Dedifferentiated amniotic fluid mesenchymal stem cell (primary cell): ENCODE data around the gene SNTA1.
"Not testable (repeated sequence)": the region's sequence is repeated elsewhere in the genome, so short reads cannot be mapped to it uniquely, and the experiment has no call there.

ENCODE experiments used
- DNase-seq: peaks from one replicate; pipeline ENCODE4 v3.0.0-alpha.2; 2016; ENCODE audit errors: extremely low spot score

SNTA1 gene

DNA sequence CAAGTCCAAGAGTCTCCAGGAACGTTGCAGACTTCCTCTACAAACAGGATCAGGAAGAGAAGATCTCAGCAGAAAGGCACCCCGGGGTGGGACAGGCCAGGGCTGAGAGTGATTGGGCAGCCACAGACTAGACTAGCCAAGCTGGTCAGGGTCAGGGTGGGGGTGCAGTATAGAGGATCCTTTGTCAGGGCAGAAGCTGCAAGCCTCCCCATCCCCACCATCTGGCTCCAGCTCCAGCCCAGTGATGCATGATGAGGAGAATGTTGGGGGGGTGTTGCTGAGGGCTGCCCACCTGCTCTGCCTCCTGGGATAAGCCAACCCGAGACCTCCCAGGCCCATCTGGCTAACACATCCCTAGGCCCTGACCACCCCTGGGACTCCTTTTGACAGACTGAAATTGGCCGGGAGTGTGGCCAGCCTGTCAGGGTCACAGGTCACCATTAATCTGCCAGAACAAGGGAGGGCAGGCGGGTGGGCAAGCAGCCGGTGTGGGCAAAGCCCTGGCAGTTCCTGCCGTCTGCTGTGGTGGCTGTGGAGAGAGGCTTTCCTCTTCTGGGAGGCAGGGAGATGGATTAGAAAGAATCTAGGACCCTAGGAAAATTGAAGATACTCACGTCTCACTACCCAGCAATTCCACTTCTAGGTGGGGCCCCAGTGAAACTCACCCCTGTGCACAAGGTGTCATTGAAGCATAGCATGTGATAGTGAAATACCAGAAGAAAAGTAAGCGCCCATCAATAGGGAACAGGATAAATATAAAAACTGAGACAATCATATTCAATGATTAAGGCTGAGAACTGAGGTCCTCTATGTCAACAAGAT, 22.1 kb upstream of the SNTA1 start:
- no peak for DNase-seq

DNA sequence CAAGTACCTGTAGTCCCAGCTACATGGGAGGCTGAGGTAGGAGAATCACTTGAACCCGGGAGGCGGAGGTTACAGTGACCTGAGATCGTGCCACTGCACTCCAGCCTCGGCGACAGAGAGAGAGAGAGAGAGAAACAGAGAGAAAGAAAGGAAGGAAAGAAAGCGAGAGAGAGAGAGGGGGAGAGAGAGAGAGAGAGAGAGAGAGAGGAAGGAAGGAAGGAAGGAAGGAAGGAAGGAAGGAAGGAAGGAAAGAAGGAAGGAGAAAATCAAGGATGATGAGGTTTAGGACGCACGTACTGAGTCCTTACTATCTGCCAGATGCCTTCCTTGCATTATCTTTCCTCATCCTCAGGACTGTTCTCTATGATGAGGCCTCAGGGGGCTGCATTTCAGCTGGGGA, 21.2 kb upstream of the SNTA1 start:
- DNase-seq, result not testable (repeated sequence)

DNA sequence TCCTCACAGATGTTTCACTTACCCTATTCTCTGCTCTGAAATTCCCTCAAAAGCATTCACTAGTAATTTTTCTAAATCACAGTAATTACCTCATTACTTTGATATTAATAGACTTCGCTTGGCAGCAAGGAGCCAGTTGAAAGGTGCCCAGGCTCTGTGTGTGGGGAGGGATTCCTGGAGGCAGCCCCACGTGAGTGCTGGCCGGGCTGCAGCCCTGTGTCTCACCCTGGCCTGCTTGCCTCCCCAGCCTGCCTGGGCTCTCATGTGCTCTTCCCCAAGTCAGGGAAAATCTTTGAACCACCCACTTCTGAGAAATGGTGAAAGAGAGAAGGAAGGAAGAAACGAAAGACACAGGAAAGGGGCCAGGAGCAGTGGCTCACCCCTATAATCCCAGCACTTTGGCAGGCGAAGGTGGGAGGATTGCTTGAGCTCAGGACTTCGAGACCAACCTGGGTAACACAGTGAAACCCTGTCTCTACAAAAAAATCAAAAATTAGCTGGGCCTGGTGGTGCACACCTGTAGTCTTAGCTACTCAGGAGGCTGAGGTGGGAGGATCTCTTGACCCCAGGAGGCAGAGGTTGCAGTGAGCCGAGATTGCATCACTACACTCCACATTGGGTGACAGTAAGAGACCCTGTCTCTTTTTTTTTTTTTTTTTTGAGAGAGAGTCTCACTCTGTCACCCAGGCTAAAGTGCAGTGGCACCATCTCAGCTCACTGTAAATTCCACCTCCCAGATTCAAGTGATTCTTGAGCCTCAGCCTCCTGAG, 20.0 kb upstream of the SNTA1 start:
- no peak for DNase-seq

DNA sequence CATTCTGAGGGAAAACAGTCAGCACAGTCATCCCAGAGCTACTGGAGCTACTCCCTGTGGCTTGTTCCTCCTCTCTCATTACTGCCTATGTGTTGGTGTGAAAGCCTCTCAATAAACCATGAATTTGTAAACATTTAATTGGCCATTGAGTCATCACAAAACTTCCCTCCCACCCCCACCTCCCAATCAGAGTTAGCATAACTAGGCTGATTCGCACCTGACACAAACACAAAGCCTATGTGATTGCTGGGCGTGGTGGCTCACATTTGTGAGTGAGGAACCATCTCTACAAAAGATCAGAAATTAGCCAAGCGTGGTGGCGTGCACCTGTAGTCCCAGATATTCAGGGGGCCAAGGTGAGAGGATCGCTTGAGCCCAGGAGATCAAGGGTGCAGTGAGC, 17.1 kb upstream of the SNTA1 start:
- no peak for DNase-seq

DNA sequence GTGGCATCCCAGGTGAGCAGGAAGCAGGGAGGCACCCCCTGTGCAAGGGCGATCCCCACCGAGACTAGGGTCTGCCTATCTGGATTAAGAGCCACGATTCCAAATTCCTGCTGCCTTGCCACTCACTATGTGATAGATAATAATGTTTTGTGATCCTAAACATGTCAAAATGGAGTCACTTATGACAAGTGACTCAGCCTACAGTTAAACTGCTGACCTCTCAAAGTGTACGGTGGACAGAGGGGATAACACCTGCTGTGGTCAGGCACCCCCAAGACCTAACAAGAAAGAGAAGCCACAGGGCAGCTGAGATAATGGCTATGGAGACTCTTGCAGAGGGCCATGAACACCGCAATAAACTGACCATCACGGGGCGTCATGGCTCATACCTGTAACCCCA, 16.0 kb upstream of the SNTA1 start:
- no peak for DNase-seq

- DNase-seq, result peak; percentile 63
Observed at GRCh38 chr20:33456916-33457642, 13.5 kb upstream of the SNTA1 start.

GRCh38 chr20:33450867-33451266, 7.3 kb upstream of the SNTA1 start:
- no peak for DNase-seq

- DNase-seq, result no peak
Observed at GRCh38 chr20:33445881-33446625, 2.5 kb upstream of the SNTA1 start.

- DNase-seq, result no peak
Observed at GRCh38 chr20:33444797-33445560, 1.4 kb upstream of the SNTA1 start.

GRCh38 chr20:33443006-33443511, 504 bp downstream of the SNTA1 start:
- DNase-seq, result no peak

DNA sequence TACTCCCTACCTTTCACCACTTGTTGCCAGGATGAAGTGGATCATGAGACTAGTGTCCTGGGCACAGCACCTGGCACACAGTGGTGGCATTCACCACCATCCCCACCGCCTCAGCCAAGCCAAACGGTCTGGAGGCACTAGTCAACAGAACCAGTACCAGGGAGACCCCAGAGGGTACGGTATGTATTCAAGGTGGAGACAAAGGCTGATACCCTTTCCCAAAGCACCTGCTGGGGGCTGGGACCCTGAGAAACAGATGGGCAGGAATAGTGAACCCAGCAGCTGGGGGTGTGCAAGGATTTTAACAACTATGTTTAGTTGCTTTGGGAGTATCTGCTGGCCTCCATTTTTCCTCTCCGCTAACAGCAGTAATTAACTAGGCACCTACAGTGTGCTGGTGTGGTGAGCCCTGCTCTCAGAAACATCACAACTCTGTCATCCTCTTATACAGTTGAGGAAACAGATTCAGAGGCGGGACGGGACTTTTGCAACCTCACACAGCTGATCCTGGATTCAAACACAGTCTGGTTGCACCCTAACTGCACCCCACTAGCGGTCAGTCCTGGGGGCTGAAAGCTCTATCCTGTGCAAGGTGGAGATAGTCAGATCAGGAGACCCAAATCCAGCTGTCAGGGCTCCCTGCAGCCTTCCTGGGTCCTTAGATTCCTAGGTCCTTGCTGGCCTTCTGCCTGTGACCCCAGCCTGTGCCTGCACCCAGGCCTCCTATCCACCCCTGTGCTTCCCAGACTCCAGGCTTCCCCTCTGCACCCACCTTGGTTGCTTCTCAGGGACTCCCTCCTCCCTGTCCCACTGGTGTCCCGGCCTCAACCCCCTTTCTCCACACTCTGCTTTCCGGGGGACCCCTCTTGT, 1.2 kb downstream of the SNTA1 start:
- DNase-seq, result no peak

DNA sequence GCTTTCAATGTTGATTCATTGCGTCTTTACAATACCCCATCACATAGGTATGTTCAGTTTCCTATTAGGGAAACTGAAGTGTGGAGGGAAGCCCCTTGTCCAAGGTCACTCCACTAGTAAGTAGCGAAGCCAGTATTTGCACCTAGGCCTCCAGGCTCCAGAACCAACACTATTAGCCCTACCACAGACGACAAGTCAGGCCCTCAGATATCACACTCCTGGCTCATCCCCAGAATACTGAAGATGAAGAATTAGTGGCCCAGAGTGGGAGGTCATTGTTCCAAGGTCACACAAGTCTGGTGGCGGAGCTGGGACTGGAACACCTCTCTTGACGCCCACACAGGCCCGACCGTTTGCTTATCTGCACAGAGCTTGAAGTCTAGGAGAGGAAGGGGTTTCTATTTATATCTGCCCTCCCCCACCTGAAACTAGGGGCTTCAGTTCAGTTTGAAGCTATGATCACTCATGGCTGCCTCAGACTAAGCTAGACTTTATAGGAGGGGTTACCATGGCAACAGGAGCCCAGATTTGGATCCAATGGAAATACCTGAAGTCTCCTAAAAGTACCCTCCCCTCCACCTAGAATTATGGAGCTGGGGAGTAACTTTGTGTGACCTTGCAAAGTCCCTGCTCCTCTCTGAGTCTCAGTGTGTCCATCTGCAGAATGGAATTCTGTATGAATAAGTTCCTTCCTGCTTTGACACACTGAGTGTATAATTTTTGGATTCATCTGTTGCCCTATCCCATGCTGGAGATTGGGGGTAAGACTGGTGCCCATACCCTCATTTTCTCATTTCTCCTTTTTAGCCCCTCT, 2.2 kb downstream of the SNTA1 start:
- no peak for DNase-seq

GRCh38 chr20:33440562-33440961, 3.0 kb downstream of the SNTA1 start:
- not testable (repeated sequence) for DNase-seq

GRCh38 chr20:33438481-33438880, 5.1 kb downstream of the SNTA1 start:
- DNase-seq, result no peak

DNA sequence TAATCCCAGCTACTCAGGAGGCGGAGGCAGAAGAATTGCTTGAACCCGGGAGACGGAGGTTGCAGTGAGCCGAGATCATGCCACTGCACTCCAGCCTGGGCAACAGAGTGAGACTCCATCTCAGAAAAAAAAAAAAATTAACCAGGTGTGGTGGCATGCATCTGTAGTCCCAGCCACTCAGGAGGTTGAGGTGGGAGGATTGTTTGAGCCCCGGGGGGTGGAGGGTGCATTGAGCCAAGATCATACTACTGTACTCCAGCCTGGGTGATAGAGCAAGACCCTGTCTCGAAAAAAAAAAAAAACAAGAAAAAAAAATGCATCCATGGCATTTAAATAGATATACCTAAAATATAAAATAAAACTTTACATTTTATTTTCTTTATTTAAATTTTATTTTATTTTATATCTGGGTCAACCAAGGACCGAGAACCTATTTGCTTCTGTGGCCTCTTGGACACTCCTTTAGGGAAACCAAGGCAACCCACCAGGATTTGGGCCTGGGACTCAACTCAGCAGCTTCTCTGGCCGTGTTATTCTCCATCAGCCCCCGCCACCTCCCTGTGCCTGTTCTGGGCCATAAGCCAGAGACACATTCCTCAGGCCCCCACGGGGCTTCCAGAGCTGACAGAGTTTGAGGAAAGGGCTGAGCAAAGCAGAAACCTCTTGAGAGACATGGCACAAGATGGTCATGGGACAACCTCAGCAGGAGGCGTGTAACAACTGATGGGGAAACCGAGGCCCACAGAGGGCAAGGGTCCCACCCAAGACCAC, 6.2 kb downstream of the SNTA1 start:
- DNase-seq, result no peak

DNA sequence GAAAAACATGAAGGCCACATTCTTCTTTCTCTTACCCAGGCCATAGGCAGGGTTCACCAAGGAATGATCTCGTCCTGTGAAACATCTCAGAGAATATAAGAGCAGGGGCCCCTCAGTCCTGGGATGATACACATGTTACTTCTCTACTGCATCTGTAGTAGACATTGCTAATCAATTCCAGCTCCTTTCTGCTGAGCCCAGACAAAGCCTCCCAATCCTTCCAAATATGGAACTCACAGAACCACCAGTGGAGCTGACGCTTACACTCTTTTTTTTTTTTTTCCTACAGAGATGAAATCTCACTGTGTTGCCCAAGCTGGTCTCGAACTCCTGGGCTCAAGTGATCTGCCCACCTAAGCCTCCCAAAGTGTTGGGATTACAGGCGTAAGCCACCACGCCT, 9.1 kb downstream of the SNTA1 start:
- DNase-seq, result no peak

GRCh38 chr20:33433465-33434234, 9.9 kb downstream of the SNTA1 start:
- no peak for DNase-seq
